CD4-positive, alpha-beta T cell (primary cell): ENCODE results near the gene ANKRD40. TPM values are rescaled to one million over a fixed set of nuclear protein-coding genes. Genes with fewer than 3 reads are reported as not detected.
A peak's percentile ranks its signal among the peaks of the same experiment; 100 is the strongest.
"Not testable (repeated sequence)": the region's sequence is repeated elsewhere in the genome, so short reads cannot be mapped to it uniquely, and the experiment has no call there.

Experiments
- ATAC-seq: fragments of 200-7000 bp; cut with Tn5 transposase; one replicate; pipeline ENCODE4 v1.10.0; 2022; ENCODE audit warnings: mild to moderate bottlenecking; ENCODE audit not compliant: poor library complexity
- CTCF ChIA-PET: fragments of 350-600 bp; sonication (Branson Sonifier 250); formaldehyde crosslinking; loops from one replicate; lab custom pipeline; 2021; ENCODE audit warnings: antibody characterized with exemption, inconsistent platforms; lab: Charles Lee
- POLR2A ChIA-PET: fragments of 350-600 bp; sonication (Branson Sonifier 250); formaldehyde crosslinking; loops from one replicate; lab custom pipeline; 2021; ENCODE audit warnings: antibody characterized with exemption, inconsistent platforms; lab: Charles Lee
- DNase-seq, 14 experiments: peaks; one replicate each; pipeline ENCODE4 v3.0.0-alpha.2; 2013 to 2020; ENCODE audit warnings: mixed read lengths in 2 of 14
- H3K27ac ChIP-seq, 2 donors: one replicate each; pipeline versions ENCODE4 v1.5.1 to v1.7.0; 2013; ENCODE audit warnings: low read length in 2 of 2, low read depth in 1 of 2, mild to moderate bottlenecking in 1 of 2
- H3K27me3 ChIP-seq, 2 experiments: 1 replicate in 1 of 2; 2 replicates in 1 of 2; pipeline versions ENCODE4 v1.6.1 to v1.7.0; 2013; ENCODE audit warnings: low read length in 2 of 2, control low read depth in 1 of 2, mild to moderate bottlenecking in 1 of 2, moderate library complexity in 1 of 2; ENCODE audit not compliant: insufficient read depth in 2 of 2, control insufficient read depth in 1 of 2
- H3K36me3 ChIP-seq: one replicate; pipeline ENCODE4 v1.6.1; 2013; ENCODE audit warnings: low read length, control low read depth; ENCODE audit not compliant: insufficient read depth
- H3K4me1 ChIP-seq: one replicate; pipeline ENCODE4 v1.6.1; 2013; ENCODE audit warnings: low read length, control low read depth; ENCODE audit not compliant: insufficient read depth
- H3K4me3 ChIP-seq: one replicate; pipeline ENCODE4 v1.5.1; 2013; ENCODE audit warnings: mild to moderate bottlenecking, low read length, moderate library complexity
- H3K9me3 ChIP-seq, 2 experiments: 1 replicate in 1 of 2; 2 replicates in 1 of 2; pipeline versions ENCODE4 v1.6.1 to v1.7.0; 2013; ENCODE audit warnings: low read length in 2 of 2, mild to moderate bottlenecking in 2 of 2, control low read depth in 1 of 2, moderate library complexity in 1 of 2; ENCODE audit not compliant: control insufficient read depth in 1 of 2, insufficient read depth in 1 of 2
- H3K27ac Mint-ChIP-seq: one replicate; pipeline ENCODE4 v1.8.0; 2020; ENCODE audit warnings: mixed read lengths
- H3K27me3 Mint-ChIP-seq: one replicate; pipeline ENCODE4 v1.8.0; 2021; ENCODE audit warnings: mixed read lengths
- H3K36me3 Mint-ChIP-seq: one replicate; pipeline ENCODE4 v1.8.0; 2021; ENCODE audit warnings: low read depth, mixed read lengths
- H3K4me1 Mint-ChIP-seq: one replicate; pipeline ENCODE4 v1.8.0; 2021; ENCODE audit warnings: low read depth, mixed read lengths
- H3K4me3 Mint-ChIP-seq: one replicate; pipeline ENCODE4 v1.8.0; 2020; ENCODE audit warnings: mild to moderate bottlenecking, mixed read lengths
- H3K9me3 Mint-ChIP-seq: one replicate; pipeline ENCODE4 v1.8.0; 2020; ENCODE audit warnings: mixed read lengths
- CTCF ChIP-seq: fragments of 200-600 bp; IDR thresholded peaks from one replicate; pipeline ENCODE4 v1.8.0; 2022; ENCODE audit warnings: antibody characterized with exemption, mild to moderate bottlenecking
- intact Hi-C, 2 experiments: fragments of 100-400 bp; cut with DNase I in 1 of 2; cut with micrococcal nuclease in 1 of 2; formaldehyde crosslinking; loops; one replicate each; pipeline versions ENCODE4 v1.15.1 to v1.9.0; 2023 to 2025; cut with DNase I, micrococcal nuclease
- total RNA-seq, 174 experiments: library from RNA in 2 of 174; stranded (reverse) in 2 of 174; gene quantifications; one replicate each; pipeline ENCODE4 v1.2.3 and lab custom pipeline; 2021 to 2026

ANKRD40 gene
- total RNA-seq, 2 experiments from 2014 or later = 22.8 to 24.0 TPM

- Histone ChIP-seq H3K27ac (no peak overlapping the region), H3K9me3 (no peaks in the 10 kb centered on the region), H3K4me3 (no peak overlapping the region), H3K4me1 (peaks cover 73% of the 10 kb centered on the region), H3K36me3 (peaks cover 25% of the 10 kb centered on the region), H3K27me3 (no peaks in the 10 kb centered on the region)
- H3K9me3 Mint-ChIP-seq = no peaks in the 10 kb centered on the region
- peaks cover 67% of the 10 kb centered on the region for H3K4me1 Mint-ChIP-seq
- ChIA-PET POLR2A (interaction anchor here (1.0 to 1.2 kb wide), 2 partner anchors 9 to 20 kb away, joined by 3 read pairs; partner anchors contain the start of genes ANKRD40 and LUC7L3), CTCF (no interaction called here)
- no peak overlapping the region for H3K4me3 Mint-ChIP-seq
- no peak overlapping the region for H3K27ac Mint-ChIP-seq
- intact Hi-C loops = no loop called here
- TF ChIP-seq CTCF = no peak
- no peaks in the 10 kb centered on the region for H3K27me3 Mint-ChIP-seq
- DNase-seq = no peak
- ATAC-seq = no peak
- H3K36me3 Mint-ChIP-seq = peaks cover 28% of the 10 kb centered on the region
Measured at GRCh38 chr17:50728112-50728429, 20.4 kb upstream of the ANKRD40 start.

- peaks cover 65% of the 10 kb centered on the region for H3K4me1 Mint-ChIP-seq
- H3K4me1 ChIP-seq = peaks cover 69% of the 10 kb centered on the region
- peak overlapping the region; percentile 25 for H3K4me3 Mint-ChIP-seq
Measured at GRCh38 chr17:50725769-50726655, 18.3 kb upstream of the ANKRD40 start.

DNA sequence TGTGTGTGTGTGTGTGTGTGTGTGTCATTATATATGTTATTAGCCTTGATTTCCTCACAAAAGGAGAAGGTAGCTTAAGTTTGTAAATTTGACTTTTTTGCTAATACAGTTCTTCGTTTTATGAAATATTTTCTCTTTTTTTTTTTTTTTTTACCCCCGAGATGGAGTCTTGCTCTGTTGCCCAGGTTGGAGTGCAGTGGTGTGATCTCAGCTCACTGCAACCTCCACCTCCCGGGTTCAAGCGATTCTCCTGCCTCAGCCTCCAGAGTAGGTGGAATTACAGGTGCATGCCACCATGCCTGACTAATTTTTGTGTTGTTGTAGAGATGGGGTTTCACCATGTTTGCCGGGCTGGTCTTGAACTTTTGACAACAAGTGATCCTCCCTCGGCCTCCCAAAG, 16.9 kb upstream of the ANKRD40 start:
- H3K9me3 ChIP-seq, intact Hi-C loops, H3K27me3 Mint-ChIP-seq, H3K27ac Mint-ChIP-seq, H3K27ac ChIP-seq, H3K9me3 Mint-ChIP-seq, POLR2A ChIA-PET, H3K27me3 ChIP-seq, DNase-seq, ATAC-seq, CTCF ChIA-PET, H3K4me3 ChIP-seq: not testable (repeated sequence)
- Mint-ChIP-seq H3K36me3 (peaks cover 47% of the 10 kb centered on the region), H3K4me1 (peaks cover 66% of the 10 kb centered on the region), H3K4me3 (peak overlapping the region; percentile 11)
- Histone ChIP-seq H3K4me1 (peaks cover 59% of the 10 kb centered on the region), H3K36me3 (peaks cover 24% of the 10 kb centered on the region)

More at GRCh38 chr17:50725769-50726655, 18.3 kb upstream of the ANKRD40 start:
- Mint-ChIP-seq H3K27me3 (no peaks in the 10 kb centered on the region), H3K9me3 (no peaks in the 10 kb centered on the region), H3K27ac (no peak overlapping the region), H3K36me3 (peaks cover 39% of the 10 kb centered on the region)
- ATAC-seq = no peak
- no peak for TF ChIP-seq CTCF
- DNase-seq = no peak
- H3K4me3 ChIP-seq = no peak overlapping the region
- CTCF ChIA-PET = no interaction called here
- POLR2A ChIA-PET = no interaction called here
- intact Hi-C loops = no loop called here
- H3K9me3 ChIP-seq = no peaks in the 10 kb centered on the region
- H3K27ac ChIP-seq = no peak overlapping the region
- H3K27me3 ChIP-seq = no peaks in the 10 kb centered on the region
- H3K36me3 ChIP-seq = peaks cover 24% of the 10 kb centered on the region
